GM21576 (cell line): ENCODE data around the gene PBX3.
"Not testable (repeated sequence)": the region's sequence is repeated elsewhere in the genome, so short reads cannot be mapped to it uniquely, and the experiment has no call there.

Experiments
- ATAC-seq: cut with Tn5 transposase; IDR thresholded peaks from one replicate; pipeline ENCODE4 v1.9.1; 2021; ENCODE audit warnings: mild to moderate bottlenecking, moderate library complexity; ENCODE audit not compliant: unreplicated experiment

PBX3 gene

DNA sequence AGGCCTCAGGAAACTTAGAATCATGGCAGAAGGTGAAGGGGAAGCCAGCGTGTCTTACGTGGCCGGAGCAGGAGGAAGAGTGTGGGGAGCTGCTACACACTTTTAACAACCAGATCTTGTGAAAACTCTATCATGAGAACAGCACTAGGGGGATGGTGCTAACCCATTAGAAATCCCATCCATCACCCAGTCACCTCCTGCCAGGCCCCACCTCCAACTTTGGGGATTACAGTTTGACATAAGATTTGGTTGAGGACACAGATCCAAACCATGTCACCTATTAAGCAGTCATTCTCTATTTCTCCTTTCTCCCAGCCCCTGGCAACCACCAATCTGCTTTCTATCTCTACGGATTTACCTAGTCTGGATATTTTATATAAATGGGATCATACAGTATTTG lies 26.9 kb downstream of the PBX3 start:
- ATAC-seq: no peak

DNA sequence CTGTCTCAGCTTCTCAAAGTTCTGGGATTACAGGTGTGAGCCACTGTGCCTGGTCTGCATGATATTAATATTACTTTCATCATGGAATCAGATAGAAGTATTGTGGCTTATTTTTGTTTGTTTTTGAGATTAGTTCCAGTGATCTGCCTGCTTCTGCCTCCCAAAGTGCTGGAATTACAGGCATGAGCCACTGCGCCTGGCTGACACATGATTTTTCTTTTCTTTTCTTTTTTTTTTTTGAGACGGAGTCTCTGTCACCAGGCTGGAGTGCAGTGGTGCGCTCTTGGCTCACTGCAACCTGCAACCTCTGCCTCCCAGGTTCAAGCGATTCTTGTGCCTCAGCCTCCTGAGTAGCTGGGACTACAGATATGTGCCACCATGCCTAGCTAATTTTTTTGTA lies 29.6 kb downstream of the PBX3 start:
- not testable (repeated sequence) for ATAC-seq

DNA sequence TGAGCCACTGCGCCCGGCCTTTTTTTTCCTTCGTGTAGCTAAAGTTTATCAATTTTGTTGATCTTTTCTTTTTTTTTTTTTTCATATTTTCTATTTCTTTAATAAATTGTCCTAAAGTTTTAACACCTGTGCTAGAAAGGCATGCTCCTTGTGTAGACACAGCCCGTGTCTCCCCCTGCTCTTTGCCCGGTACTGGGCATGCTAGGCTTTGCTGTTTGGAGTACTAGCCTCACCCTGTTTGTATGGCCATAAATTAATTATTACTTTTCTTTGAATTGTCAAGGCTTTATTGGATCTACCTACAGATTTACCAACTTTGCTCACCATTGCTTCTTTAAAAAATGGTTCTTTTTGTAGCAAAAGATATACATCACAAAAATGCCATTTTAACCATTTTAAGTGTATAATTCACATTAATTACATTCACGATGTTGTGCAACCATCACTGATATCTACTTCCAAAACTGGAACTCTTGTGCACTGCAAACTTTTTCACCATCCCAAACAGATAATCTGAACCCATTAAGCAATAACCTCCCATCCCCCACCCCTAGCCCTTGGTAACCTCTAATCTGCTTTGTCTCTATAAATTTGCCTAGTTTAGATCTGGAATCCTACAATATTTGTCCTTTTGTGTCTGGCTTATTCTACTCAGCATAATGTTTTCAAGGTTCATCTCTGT lies 31.5 kb downstream of the PBX3 start:
- ATAC-seq: not testable (repeated sequence)

DNA sequence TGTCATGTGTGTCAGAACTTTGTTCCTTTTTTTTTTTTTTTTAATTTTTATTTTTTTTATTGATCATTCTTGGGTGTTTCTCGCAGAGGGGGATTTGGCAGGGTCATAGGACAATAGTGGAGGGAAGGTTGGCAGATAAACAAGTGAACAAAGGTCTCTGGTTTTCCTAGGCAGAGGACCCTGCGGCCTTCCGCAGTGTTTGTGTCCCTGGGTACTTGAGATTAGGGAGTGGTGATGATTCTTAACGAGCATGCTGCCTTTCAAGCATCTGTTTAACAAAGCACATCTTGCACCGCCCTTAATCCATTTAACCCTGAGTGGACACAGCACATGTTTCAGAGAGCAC lies 32.0 kb downstream of the PBX3 start:
- ATAC-seq: not testable (repeated sequence)

DNA sequence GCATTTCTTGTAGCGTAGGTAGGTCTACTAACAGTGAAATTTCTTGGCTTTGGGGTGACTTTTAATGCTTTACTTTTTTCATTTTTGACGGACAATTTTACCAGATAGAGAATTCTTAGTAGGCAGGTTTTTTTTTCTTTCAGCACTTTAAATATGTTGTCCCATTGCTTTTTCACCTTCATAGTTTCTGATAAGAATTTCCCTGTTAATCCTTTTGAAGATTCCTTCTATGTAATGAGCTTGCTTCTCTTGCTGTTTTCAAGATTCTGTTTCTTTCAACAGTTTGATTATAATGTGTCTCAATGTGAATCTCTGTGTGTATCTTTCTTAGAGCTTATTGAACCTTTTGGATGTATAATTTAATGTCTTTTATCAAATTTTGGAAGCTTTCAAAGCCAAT lies 35.5 kb downstream of the PBX3 start:
- ATAC-seq: no peak

GRCh38 chr9:125784286-125785049 lies 37.3 kb downstream of the PBX3 start:
- ATAC-seq: no peak

DNA sequence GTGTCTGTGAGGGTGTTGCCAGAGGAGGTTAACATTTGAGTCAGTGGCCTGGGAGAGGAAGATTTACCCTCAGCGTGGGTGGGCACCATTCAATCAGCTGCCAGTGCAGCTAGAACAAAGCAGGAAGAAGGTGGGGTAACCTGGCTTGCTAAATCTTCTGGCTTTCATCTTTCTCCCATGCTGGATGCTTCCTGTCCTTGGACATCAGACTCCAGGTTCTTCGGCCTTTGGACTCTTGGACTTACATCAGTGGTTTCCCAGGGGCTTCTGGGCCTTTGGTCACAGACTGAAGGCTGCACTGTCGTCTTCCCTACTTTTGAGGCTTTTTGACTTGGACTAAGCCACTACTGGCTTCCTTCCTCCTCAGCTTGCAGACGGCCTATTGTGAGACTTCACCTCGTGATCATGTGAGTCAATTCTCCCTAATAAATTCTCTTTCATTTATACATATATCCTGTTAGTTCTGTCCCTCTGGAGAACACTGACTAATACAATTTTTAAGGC lies 38.1 kb downstream of the PBX3 start:
- no peak for ATAC-seq

- ATAC-seq: no peak
Observed at GRCh38 chr9:125787715-125788114, 40.5 kb downstream of the PBX3 start.

DNA sequence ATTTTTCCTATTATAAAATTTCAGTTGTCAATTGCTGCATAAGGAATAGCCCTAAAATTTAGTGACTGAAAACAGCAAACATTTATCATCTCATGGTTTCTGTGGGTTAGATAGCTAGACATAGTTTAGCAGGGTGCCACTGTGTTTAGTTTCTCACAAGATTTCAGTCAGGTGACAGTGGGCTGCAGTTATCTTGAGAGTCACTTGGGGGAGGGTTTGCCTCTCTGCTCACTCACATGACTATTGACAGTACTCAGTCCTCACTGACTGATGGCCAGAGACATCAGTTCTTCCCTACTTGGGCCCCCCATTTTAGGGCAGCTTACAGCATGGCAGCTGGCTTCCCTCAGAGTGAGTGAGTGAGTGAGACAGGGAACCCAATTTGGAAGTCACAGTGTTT lies 42.0 kb downstream of the PBX3 start:
- ATAC-seq: no peak

- ATAC-seq: no peak
Observed at GRCh38 chr9:125794708-125795107, 47.5 kb downstream of the PBX3 start.

GRCh38 chr9:125795970-125796596 lies 48.9 kb downstream of the PBX3 start:
- no peak for ATAC-seq

GRCh38 chr9:125797930-125798329 lies 50.8 kb downstream of the PBX3 start:
- no peak for ATAC-seq

- no peak for ATAC-seq
Observed at GRCh38 chr9:125803526-125803925, 56.4 kb downstream of the PBX3 start.

DNA sequence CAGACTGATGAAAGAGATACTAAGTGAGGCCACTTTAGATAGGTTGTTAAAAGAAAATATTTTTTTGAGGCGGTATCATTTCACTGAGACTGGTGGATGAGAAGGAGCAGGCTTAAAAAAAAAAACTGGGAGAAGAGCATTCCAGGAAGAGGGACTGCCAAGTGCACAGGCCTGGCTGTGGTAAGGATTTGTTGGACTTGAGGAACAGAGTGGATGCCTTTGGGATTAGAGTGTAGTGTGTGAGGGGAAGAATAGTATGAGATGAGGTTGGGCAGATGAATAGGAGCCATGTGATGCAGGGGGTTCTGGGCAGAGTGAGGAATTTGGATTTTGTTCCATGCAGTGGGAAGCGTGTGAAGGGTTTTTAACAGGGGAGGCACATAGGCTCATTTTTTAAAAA lies 57.9 kb downstream of the PBX3 start:
- no peak for ATAC-seq

DNA sequence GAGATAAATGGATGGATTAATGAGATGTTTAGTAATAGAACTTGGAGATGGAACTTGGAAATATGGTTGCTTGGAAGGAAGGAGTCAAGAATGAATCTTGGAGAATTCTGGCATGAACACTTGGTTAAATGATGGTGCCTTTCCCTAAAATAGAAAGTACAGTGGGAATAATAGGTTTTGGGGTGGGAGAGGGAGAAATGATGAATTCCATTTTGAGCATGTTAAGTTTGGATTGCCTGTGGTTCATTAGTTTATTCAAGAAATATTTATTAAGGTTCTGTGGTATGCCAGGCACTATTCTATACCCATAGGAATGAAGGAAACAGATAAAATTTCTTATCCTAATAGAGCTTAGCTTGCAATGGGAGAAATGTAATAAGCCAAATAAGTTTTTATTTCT lies 58.4 kb downstream of the PBX3 start:
- ATAC-seq: no peak

DNA sequence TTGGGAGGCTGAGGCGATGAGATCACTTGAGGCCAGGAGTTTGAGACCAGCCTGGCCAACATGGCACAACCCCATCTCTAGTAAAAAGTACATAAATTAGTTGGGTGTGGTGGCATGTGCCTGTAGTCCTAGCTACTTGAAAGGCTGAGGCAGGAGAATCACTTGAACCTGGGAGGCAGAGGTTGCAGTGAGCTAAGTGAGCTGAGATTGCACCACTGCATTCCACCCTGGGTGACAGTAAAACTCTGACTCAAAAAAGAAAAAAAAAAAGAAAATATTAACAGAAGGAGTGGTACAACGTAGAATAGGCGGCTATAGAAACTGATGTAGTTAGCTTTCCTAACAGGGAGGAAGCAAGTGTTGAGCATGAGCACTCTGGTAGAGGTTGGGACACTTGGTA lies 59.9 kb downstream of the PBX3 start:
- ATAC-seq: no peak

DNA sequence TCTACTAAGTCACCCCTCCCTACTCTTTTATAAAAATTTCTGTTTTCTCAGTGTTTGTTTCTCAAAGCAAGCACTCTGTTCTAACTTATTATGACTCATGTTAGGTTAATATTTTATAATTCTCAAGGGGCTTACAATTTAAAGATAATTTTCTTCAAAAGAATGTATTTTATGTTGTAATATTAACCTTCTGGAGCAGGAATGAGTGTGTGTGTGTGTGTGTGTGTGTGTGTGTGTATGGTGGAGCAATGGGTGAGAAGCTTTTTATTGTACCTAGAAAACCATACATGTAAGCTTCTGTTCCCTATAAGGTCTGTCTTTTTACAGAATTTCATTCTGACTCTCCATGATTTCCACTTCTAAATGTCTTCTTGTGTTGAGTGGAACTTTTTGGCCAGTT lies 63.0 kb downstream of the PBX3 start:
- no peak for ATAC-seq

GRCh38 chr9:125811002-125811401 lies 63.8 kb downstream of the PBX3 start:
- no peak for ATAC-seq

DNA sequence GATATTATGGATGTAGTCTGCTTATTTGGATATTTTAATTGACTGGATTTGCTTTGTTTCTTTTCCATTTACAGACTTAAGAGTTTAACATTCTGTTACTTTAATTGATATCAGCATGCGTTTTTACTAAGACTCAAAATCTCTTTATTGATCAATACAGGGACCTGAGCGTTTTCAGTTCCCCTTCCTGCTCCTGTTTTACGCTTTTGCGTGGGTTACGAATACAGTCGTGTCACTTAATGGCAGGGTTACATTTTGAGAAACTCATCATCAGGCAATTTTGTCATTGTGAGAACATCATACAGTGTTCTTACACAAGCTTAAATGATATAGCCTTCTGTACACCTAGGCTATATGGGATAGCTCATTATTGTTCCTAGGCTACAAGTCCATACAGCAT lies 65.2 kb downstream of the PBX3 start:
- ATAC-seq: no peak

- ATAC-seq: no peak
Observed at GRCh38 chr9:125815568-125815967, 68.4 kb downstream of the PBX3 start.

DNA sequence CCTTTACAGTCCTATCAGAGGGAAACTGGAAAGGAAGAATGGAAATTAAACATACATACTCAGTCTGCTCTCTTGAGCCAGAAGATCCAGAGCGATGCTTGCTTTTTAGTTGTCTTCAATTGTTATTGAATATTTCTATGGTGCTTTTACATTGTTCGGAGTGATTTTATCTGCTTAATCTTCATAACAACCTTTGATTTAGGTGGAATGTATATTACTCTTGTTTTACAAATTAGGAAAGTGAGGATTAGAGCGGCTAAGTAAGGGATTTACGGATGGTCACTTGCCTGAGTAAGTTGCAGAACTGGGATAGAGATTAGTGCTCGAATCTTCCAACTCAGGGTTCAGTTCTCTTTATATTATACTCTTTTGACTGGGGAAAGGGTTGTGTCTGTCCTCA lies 69.1 kb downstream of the PBX3 start:
- no peak for ATAC-seq
